ENCODE measurements around the gene LENG1.
A peak's percentile ranks its signal among the peaks of the same experiment; 100 is the strongest.

The LENG1 gene

GRCh38 chr19:54162241-54162805 is 2.8 kb upstream of the LENG1 start:
- DNase-seq: peak; percentile 61

- no peak for DNase-seq
Observed at GRCh38 chr19:54160854-54161253, 1.3 kb upstream of the LENG1 start.

GRCh38 chr19:54160182-54160811 is 776 bp upstream of the LENG1 start:
- DNase-seq: no peak

DNA sequence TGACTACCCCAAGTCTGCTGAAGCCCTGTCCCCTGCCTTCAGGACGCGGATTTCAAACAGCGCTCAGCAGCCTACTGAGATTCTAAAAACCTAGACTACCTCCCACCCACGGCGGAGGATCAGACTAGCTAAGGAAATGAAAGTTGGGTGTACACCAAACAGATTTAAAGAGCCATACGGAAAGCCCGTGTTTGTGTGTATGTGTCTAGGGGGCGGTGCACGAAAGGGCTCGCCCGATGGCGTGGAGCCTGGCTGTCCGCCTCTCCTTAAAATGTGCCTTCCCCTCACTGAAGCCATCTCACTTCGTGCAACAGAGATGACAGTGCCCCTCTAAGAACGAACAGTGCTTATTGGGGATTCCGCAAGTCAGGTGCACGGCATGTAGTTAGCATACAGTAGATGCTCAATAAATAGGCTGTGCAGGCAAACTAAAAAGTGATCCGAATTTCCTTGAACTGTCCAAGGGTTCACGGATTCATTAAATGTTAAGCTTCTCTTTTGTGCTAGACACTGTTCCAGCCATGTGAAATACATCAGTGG is 639 bp downstream of the LENG1 start:
- DNase-seq: no peak

- no peak for DNase-seq
Observed at GRCh38 chr19:54156953-54157352, 2.6 kb downstream of the LENG1 start.

DNA sequence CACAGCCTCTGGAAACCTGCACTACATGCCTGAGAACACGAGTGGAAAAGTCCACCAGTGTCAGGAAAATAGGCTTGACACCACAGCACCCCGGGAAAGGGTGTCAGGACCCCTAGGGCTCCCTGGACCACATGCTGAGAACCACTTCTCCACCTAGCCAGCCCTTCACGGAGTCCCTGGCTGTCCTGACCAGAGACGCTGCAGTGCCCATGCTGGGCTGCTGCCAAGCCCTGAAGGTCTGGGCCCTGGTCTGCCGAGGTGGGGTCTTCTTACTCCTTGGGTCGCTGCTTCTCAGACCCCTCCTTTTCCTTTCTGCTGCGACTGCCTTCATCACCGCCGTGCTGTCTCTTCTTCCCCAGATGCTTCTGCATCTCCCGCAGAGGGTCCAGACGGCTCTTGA is 3.0 kb downstream of the LENG1 start:
- DNase-seq: no peak

DNA sequence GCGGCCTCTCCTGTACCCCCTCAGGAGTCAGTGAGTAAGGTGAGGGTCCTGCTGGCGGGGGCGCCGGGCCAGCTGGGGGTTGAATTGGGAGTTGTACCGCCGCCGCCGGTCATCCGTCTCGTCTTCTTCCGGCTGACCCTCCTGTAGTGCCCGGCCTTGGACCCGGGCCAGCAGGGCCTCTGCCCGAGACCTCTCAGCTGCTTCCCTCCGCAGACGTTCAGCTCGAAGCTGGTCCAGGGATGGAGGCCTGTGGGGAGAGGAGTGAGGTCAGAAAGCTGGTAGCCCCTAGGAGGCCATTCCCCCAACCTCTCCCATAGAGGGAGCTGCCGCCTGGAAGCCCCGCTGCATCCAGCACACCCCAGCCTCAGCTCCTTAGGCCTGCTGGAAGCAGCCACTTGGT is 3.8 kb downstream of the LENG1 start:
- no peak for DNase-seq

GRCh38 chr19:54154603-54155345 is 4.7 kb downstream of the LENG1 start:
- DNase-seq: no peak

DNA sequence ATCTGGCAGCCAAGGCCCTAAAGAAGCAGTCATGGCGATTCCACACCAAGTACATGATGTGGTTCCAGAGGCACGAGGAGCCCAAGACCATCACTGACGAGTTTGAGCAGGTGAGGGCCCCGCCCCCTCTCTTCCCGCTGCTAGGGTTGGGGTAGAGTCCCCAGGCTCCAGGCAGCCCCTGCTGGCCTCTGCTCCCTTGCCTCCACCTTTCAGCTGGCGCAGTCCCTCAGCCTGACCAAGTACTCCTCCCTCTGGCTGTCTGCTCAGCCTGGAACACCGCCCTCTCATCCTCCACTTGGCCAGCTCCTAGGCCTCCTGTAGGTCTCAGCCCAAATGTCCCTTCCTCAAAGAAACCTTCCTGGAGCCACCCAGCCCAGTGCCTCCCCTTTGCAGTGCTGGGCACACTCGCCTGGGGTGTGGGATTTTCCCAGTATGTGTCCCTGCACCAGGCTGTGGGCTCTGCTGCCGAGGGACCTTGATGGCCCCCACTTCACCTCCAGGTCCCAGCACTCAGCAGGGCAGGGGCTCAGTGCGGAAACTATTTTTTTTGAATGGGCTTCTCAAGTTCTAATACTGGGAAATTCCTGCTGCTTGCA is 5.7 kb downstream of the LENG1 start:
- DNase-seq: no peak

- no peak for DNase-seq
Observed at GRCh38 chr19:54152878-54153524, 6.5 kb downstream of the LENG1 start.

- no peak for DNase-seq
Observed at GRCh38 chr19:54152267-54152666, 7.3 kb downstream of the LENG1 start.

GRCh38 chr19:54151362-54152035 is 8.0 kb downstream of the LENG1 start:
- no peak for DNase-seq

GRCh38 chr19:54149021-54149812 is 10.3 kb downstream of the LENG1 start:
- no peak for DNase-seq

- DNase-seq: no peak
Observed at GRCh38 chr19:54148158-54148557, 11.4 kb downstream of the LENG1 start.

DNA sequence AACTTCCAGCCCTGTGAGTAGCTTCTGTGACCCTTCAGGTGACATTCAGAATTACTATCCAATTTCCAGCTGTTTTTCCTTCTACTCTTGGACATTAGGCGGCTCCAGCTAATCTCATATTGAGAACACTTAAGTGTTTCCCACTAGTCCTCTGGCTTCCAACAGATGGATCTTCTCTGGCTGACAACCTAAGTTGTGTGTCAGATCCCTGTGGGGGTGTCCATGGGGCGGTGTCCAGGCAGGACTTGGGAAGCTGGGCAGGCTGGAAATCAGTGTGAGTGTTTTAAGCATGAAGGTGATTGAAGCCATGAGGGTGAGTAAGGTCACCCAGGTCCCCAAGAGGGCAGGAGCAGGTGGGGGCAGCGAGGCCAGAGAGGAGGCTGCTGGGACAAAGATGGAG is 11.8 kb downstream of the LENG1 start:
- DNase-seq: no peak

DNA sequence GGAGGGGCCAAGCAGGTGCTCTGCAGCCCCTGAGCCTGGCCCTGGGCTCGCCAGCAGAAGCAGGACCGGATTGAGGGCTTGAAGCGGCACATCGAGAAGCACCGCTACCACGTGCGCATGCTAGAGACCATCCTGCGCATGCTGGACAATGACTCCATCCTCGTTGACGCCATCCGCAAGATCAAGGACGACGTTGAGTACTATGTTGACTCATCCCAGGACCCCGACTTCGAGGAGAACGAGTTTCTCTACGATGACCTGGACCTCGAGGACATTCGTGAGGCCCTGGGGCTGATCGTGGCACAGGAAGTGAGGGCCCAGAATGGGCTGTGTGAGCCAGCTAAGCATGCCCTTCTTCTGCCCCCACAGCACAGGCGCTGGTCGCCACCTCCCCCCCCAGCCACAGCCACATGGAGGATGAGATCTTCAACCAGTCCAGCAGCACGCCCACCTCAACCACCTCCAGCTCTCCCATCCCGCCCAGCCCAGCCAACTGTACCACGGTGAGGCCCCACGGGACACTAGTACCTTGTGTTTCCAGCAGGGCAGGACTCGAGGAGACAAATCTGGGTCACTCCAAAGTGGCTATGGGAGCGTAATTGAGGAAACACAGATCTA is 13.9 kb downstream of the LENG1 start:
- no peak for DNase-seq

GRCh38 chr19:54142166-54142780 is 17.2 kb downstream of the LENG1 start:
- DNase-seq: no peak

- no peak for DNase-seq
Observed at GRCh38 chr19:54141356-54141755, 18.2 kb downstream of the LENG1 start.

GRCh38 chr19:54138489-54139256 is 20.8 kb downstream of the LENG1 start:
- no peak for DNase-seq
